Measurements from ENCODE around the gene RCBTB2.

DNA sequence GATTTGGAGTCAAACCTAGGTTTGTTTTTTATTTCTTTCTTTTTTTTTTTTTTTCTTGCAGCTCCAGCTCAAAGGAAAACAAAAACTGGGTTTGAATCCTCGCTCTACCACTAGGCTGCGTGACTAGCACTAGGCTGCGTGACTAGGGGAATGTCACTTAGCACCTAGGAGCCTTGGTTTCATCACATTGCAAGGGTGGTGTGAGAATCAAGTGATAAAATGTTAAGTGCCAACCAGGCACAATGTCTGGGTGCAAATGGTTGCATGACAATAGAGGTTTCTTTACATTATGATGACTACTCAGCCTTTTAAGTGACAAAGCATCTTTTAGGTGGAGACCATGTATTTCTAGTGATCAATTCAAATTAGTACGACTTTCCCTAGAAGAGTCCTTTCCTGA lies 27.9 kb downstream of the RCBTB2 start:
- TF ChIP-seq, protein P1, sequence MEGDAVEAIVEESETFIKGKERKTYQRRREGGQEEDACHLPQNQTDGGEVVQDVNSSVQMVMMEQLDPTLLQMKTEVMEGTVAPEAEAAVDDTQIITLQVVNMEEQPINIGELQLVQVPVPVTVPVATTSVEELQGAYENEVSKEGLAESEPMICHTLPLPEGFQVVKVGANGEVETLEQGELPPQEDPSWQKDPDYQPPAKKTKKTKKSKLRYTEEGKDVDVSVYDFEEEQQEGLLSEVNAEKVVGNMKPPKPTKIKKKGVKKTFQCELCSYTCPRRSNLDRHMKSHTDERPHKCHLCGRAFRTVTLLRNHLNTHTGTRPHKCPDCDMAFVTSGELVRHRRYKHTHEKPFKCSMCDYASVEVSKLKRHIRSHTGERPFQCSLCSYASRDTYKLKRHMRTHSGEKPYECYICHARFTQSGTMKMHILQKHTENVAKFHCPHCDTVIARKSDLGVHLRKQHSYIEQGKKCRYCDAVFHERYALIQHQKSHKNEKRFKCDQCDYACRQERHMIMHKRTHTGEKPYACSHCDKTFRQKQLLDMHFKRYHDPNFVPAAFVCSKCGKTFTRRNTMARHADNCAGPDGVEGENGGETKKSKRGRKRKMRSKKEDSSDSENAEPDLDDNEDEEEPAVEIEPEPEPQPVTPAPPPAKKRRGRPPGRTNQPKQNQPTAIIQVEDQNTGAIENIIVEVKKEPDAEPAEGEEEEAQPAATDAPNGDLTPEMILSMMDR (IDR thresholded peaks at IDR 0.05; ENCODE audit: low read depth, low read length), result no peak; the same call in 1 of the 2 replicates
- no peak for TF ChIP-seq EZH2phosphoT487 (IDR thresholded peaks at IDR 0.05; ENCODE audit: low read depth)

All from OCI-LY3 (cell line).